GM18520 (cell line): ENCODE data around the gene SAMD5.
A peak's percentile ranks its signal among the peaks of the same experiment; 100 is the strongest.

Experiments
- ATAC-seq: cut with Tn5 transposase; IDR thresholded peaks from one replicate; pipeline ENCODE4 v1.9.1; 2021; ENCODE audit not compliant: unreplicated experiment

The SAMD5 gene

DNA sequence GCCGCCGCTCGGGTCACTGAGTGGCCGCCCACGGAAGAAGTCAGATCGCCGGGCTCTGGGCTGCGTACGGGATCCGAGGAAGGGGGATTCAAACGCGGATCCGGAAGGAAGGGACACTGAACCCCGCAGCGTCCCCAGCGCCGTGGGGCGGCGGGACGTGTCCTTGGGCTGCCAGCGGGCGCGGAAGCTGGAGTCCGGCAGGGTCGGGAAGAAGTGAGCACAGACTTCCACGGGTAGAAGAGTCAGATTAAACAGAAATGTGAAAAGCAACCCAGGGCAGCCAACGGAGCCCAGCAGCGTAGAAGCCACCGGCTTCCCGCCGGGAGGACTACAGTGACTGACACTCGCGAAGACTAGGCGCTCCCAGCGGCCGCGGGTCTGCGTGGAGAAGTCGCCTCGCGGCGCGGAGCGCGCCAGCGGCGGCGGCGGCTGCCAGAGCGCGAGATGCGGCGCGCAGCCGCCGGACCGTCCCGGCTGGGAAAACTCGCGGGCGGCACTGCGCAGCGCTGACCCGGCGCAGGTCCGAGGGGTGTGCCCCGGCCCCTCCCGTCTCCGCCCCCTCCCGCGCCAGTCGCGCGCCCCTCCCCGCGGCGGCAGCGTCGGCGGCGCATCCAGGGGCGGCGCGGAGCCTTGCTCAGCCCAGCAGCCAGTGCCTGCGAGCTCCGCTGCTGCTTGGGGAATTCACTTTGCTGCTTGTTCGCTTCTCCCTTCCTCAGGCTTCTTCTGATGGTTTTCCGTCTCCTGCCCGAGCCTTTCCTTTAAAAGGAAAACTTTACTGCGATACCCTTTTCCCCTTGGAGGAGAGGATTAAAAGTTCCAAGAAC is at the start of gene SAMD5:
SAMD5 (plus strand) TSS at position 649 of the 824 bp plus-strand sequence. CDS start 239 bp downstream, outside the sequence.
- ATAC-seq, result peak; percentile 33

DNA sequence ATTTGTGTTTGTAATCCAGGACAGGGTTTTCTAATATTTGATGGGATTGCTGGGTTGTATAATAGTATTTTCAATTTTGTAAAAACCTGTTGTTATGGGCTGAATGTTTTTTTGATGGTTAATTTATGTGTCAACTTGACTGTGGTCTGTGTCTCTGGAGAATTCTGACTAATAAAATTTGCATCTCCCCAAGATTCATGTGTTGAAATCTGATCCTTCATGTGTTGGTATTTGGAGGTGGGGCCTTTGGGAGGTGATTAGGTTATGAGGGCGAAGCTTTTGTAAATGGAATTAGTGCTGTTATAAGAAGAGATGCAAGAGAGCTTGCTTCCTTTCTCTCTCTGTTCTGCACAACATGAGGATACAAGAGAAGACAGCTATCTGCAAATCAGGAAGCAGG is 48.7 kb upstream of the SAMD5 start:
- ATAC-seq, result no peak

DNA sequence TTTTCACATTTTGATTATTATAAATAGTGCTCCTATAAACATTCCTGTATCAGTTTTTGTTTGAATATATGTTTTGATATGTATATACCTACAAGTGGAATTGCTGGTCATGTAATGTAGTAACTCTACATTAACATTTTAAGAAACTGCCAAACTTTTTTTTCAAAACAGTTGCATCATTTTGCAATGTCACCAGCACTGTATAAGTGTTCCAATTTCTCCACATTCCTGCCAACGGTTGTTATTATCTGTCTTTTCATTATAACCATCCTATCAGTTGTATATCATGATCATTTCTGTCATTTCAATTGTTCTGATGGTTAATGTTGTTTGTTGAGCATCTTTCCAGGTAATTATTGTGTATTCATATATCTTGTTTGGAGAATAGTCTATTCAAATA is 44.8 kb upstream of the SAMD5 start:
- no peak for ATAC-seq

DNA sequence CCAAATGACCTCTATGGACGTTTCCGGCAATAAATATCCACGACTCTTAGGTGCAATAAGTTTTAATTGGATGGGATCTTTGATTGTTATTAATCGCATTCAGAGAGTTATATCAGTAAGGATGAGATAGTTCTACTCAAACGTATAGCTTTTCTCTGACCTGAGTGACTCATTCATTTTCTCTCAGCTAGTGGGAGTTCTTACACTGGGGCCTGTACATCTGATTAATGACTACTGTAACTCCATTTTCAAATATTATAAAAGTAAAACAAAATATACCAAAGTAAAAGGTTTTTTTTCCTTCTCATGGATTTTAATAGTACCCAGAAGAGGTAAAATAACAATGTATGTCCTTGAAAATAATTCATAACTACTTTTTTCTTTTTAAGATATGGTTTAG is 41.1 kb upstream of the SAMD5 start:
- no peak for ATAC-seq

DNA sequence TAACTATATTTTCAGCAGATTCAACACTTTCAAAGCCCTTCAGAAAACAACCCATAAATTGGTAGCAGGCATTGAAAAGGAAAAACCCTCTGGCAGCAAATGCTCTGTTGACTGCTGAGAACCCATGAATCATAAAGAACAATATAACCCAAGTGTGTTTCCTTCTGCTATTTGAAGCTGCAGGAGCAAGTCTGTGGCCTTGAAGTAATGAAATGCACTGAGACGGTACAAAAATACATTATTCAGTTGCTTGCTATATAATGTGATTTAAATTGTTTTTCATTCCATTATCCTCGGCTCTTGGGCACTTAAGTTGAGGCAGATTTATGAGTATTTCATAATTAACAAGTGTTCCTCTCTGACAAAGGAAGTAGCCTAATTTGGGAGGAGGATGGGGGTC is 40.6 kb upstream of the SAMD5 start:
- ATAC-seq, result no peak

DNA sequence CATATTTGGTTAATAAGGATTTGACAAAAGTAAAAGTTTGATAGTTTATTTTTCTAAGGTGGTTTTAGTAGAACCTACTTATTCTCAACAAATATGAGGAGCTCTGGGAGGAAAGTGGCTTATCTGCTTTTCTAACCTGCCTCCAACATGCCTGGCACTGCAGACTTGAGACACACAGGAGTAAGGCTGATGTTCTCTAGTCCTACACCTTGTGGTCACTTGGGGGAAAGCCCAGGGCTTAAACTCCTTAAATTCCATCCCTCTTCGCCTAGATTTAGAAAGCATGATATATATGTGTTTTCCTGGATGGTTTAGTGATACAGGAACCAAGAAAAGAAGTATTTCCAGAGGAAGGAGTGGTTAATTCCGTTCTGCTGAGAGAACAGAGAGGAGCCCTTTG is 39.9 kb upstream of the SAMD5 start:
- ATAC-seq, result no peak

DNA sequence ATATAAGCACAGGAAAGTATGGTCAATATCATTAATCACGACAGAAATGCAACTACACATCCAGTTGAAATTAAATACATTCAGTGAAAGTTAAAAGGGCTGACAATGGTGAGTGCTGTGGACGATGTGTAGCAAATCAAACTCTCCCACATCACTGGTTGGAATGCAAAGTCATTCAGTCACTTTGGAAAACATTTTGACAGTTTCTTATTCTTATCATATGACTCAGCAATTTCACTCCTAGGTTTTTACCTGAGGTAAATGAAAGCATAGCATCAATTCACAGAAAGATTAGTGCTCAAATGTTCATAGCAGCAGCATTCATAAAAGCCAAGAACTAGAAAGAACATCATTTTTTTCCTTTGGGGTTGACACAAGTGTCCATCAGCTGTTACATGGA is 28.6 kb upstream of the SAMD5 start:
- no peak for ATAC-seq

DNA sequence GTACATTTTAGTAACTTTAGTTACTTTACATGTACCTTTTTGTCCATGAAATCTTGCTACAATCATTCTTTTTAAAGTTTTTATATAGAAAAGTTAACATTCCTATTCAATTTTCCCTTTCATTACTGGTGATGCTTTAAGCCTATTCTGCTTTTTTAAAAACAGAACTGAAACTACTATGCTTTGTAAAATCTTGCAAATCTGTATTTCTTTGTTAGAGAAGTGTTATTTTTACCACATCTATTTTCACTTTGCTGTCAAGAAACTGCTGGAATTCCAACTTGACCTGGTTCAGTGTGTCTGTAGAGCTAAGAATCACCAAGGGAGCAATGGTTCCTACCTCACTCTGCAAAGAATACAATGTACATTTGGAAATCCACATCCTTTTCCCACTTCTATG is 21.8 kb upstream of the SAMD5 start:
- no peak for ATAC-seq

DNA sequence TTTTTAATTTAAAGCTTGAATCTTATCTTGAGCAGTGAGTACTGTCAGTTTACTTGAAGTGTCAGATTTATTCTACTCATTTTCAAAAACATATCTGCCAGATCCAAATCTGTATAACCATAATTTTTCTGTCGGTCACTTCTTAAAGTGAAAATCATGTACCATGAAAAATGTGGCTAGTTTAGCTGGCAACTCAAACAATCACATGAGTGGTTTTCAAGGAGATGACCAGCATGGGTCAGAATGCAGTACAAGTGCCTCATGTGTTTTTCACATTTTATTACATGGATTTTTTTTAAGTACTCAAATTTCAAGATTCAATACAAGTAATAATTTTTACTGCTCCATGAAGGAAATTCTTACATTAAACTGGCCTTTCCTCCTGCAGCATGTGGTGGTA is 11.0 kb upstream of the SAMD5 start:
- no peak for ATAC-seq

DNA sequence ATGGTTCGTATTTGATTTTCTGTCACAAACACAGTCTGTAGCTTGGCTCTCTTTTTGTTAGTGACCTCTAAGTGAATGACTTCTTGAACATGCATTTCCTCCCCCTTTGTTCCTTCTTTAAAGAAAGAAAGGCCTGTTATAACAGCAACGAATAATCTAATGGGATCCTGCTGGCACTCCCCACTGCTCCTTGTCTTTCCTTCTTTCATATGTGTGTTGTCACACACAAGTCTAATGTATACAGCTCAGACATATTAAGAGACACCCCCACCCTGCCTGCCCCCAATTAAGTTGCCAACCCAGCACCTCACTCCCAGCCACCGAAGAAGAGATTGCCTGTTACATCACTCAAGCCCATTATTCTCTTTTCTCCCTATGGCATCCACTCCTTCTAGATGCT is 4.9 kb upstream of the SAMD5 start:
- ATAC-seq, result no peak

DNA sequence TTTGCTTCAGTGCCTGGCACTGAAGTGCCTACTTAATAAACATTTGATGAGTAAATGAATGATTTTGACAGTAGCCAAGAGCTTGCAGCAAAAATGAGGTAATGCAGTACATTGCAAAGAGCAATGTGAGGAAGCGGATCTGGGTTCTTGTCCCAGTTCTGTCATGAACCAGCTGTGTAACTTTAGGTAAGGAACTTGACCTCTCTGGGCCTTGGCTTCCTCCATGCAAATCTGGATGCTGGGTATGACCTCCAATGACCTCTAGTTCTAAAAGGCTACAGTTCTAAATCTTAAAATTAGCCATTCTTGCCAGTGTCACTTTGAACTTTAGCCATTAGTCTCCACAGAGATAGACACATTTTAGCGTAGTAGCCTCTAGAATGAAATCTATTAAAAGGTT is 3.6 kb upstream of the SAMD5 start:
- no peak for ATAC-seq

DNA sequence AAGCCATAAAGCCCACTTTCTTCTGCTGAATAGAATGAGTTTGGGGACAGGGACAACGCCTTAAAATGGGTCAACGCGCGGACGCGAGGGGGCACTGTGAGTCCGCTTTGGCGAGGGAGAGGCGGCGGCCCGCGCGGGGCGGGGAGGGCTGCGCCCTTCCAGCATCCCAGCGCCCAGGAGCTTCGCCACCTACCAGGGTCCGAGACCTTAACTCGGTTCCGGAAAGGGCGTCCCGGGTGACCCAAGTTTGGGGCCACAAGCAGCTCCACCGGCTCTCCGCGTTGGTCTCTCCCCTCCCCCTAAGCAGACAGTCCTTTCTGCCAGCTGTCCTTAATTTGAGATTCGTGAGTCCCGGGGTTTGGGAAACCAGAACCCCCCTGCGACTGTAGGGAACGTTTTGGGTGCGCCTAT is 1.8 kb upstream of the SAMD5 start:
- no peak for ATAC-seq

DNA sequence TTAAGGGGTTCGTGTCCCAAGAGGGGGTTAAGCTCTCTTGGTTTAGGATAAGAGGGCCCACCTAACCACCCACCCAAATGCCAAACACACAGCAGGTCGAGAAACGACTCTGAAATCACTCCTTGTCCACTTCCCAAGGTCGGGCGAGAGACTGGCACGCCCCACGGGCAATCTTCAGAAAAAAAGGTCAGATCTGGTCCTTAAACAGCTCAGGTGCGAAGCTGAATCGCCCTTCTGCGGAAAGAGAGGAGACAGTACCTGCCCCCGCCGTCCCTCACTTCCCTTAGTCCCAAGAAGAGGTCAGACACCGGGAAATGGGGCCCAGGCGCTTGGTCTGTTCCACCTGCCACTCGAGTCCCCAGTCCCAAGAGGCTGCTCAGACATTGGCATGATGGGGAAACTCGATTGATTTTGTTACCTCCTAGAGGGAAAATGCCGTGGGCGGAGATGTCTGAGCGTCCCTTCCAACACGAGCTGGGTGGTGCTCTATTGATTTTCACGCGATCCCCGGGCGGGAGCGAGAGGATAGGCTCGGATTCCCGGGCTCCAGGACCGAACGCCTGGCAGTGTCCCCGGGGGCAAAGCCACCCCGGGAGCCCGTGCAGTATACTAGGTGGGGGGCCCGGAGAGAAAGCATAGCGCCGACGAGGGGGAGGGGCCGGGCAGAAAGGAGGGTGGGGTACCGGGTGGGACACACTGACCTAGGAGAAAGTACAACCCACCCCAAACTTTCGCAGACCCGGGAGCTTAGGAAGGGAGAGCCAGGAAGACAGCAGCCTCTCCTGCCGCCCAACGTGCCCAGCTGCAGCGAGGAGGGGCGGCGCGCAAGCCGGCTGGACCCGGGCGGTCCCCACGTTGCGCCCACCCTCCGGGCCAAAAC is 1.1 kb upstream of the SAMD5 start:
- no peak for ATAC-seq

DNA sequence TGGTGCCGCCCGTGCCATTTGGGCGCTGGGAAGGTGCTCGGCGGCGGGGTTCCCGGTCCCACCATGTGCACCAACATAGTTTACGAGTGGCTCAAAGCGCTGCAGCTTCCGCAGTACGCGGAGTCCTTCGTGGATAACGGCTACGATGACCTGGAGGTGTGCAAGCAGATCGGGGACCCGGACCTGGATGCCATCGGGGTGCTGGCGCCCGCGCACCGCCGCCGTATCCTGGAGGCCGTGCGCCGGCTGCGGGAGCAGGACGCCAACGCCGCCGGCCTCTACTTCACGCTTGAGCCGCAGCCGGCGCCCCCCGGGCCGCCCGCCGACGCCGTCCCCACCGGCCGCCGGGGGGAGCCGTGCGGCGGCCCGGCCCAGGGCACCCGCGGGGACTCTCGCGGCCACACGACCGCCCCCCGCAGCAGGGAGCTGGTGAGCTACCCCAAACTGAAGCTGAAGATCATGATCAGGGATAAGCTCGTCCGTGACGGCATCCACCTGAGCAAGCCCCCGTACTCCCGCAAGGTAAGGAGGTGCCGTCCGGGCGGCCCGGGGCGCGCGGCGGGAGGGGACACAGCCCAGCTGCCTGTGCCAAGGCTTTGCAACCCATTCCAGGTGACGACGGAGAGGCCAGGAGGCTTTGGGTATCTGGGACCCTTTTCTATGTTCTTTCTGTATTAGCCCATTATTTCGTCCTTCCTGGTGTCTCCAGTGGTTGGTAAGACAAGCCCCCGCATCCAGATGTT is 547 bp downstream of the SAMD5 start:
- no peak for ATAC-seq

DNA sequence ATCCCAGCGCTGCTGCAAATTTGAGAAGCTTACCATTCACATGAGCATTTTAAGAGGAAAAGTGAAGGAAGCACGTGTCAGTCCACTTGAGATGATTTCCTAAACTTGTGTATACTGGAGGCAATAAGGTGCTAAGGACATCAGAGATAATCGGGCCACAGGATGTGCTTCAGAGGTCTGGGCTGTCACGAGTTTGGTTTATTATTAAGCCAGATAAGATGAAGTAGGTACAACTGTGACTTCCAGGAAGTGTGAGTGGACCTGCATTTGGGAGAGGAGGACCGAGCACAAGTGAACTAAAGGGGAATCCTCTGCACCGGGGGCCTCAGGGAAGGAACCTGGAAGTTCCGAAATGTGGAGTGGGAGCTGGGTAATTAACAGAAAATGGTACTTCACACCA is 1.4 kb downstream of the SAMD5 start:
- no peak for ATAC-seq

DNA sequence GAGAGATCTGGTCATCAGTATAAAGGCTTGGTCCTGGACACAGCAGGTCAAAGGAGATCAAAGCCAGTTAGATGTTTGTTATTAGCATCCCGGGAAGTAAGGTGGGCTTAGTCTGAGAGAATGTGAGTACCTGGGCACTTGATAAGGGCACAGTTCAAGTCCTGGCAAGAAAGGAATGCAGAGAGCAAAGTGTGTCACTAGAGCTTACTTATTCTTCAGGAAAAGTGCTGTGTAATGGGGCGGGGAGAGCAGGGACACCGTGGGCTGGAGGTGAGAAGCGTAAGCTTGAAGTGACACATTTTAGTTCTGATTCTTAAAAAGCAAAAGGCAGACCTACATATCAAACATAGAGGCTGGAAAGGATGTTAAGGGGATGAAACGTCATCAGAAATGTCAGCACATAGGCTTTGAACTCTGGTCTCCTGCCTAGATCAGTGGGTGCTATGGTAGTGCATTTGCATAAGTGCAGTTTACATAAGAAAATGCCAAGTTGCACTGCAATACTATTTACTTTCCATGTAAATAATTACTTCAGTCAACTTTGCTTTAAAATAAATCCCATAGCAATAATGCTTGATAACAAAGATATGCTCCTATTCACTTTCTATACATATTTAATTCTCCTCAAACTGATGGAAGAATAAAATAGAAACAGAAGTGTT is 2.6 kb downstream of the SAMD5 start:
- ATAC-seq, result no peak

DNA sequence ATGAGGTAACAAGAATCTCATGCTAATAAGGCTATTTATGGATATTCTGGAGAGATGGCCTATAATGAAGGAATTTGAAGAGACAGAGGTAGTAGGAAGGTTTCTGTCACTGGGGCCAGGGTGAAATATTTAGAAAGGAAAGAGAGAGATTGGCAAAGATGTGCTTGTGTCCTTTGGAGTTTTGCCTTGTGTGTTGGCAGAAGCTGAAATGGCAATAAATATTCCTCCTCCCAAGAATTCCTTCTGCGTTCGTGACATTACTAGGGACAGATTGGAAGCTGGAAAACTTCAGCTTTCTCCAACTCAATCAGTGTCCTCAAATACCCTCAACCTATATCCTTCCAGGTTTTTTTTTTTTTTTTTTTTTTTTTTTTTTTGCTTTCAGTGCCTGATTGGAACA is 6.3 kb downstream of the SAMD5 start:
- ATAC-seq, result no peak

DNA sequence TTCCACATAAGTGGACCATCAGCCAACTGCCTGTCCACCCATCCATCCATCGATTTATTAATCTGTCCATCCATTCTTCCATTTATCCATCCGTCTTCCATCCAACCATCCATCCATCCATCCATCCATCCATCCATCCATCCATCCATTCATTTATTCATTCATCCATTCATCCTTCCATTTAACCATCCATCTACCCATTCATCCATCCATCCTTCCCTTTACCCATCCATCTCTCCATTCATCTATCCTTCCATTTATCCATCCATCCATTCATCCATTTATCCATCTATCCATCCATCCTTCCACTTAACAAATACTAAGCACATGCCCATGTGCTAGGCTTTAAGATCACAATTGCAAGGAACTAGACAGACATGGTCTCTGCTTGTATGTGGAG is 6.8 kb downstream of the SAMD5 start:
- ATAC-seq, result no peak

DNA sequence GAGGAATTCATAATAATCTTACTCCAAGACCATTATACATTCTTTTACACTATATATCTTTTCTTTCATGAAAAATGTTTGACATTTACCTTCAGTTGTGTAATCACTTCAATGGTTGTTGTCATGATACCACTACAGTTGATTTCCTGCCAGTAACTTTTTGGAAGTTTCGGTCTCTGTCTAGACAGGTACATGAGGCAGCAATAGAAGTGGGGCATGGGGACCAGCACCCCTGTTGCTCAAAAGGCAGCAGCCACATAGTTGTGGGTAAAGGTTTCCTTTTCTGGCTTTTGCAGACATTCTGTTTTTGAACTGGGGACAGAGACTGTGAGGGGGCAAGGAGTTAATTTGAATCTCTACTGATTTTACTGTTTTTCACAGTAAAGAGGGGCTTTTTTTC is 14.1 kb downstream of the SAMD5 start:
- ATAC-seq, result no peak

DNA sequence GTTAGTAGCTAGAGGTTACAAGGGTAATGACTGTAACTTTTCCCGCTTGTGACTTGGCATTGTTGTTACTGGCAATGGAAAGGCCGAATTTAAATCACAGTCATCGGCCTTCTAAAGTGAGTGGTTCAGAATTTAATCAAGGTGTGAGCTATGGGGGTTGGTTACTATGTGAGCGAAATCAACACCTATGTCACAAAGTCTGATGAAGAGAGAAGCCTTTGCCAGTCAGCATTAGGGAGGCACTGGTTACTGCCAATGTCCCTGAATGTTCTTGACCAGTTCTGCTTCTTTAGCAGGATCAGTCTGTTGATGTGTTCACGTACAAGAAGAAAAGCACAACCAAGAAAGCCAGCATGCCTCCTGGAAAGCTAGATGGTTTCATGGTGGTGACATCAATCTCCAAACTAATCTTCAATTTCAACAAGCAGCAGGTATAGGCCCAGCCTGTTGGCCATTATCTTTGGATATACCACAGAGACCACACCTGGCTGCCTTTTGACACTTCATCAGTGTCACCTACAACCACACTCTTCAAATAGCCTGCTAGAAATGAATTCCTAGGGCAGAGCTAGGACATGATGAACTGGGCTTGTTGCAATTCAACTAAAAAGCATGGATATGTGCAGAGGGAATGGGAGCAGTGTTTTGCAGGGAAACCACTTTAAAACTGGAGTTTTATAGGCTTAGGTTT is 17.2 kb downstream of the SAMD5 start:
- ATAC-seq, result no peak
